H9 (cell line): ENCODE measurements around the gene ZNF576. TPM values are rescaled to one million over a fixed set of nuclear protein-coding genes. Genes with fewer than 3 reads are reported as not detected.

Experiments used
- DNase-seq: peaks from one replicate; pipeline ENCODE4 v3.0.0-alpha.2; 2017
- H2AFZ ChIP-seq: one replicate; pipeline ENCODE4 v1.6.1; 2013; ENCODE audit warnings: mild to moderate bottlenecking, low read length, control low read depth, moderate library complexity
- H2AK5ac ChIP-seq: 2 replicates; pipeline ENCODE4 v1.6.1; 2013; ENCODE audit warnings: low read length, control low read depth, mixed read lengths; ENCODE audit not compliant: insufficient read length
- H2BK120ac ChIP-seq: one replicate; pipeline ENCODE4 v1.6.1; 2013; ENCODE audit warnings: low read depth, mild to moderate bottlenecking, low read length, control low read depth, inconsistent platforms; ENCODE audit not compliant: poor library complexity, severe bottlenecking
- H2BK12ac ChIP-seq: 2 replicates; pipeline ENCODE4 v1.6.1; 2013; ENCODE audit warnings: low read length, control low read depth, mixed read lengths, low read depth; ENCODE audit not compliant: insufficient read length
- H2BK15ac ChIP-seq: 2 replicates; pipeline ENCODE4 v1.6.1; 2013; ENCODE audit warnings: low read depth, low read length, control low read depth
- H2BK20ac ChIP-seq: one replicate; pipeline ENCODE4 v1.6.1; 2013; ENCODE audit warnings: low read depth, mild to moderate bottlenecking, low read length, control low read depth, inconsistent platforms; ENCODE audit not compliant: poor library complexity, severe bottlenecking
- H2BK5ac ChIP-seq: 2 replicates; pipeline ENCODE4 v1.6.1; 2013; ENCODE audit warnings: low read length, control low read depth, mixed read lengths; ENCODE audit not compliant: insufficient read length
- H3K14ac ChIP-seq: 2 replicates; pipeline ENCODE4 v1.6.1; 2013; ENCODE audit warnings: low read length, control low read depth; ENCODE audit not compliant: insufficient read depth
- H3K18ac ChIP-seq: 2 replicates; pipeline ENCODE4 v1.6.1; 2013; ENCODE audit warnings: low read depth, mild to moderate bottlenecking, mixed read lengths, low read length, control low read depth; ENCODE audit not compliant: insufficient read length
- H3K23ac ChIP-seq: 2 replicates; pipeline ENCODE4 v1.6.1; 2013; ENCODE audit warnings: low read length, control low read depth, mixed read lengths, low read depth; ENCODE audit not compliant: insufficient read length
- H3K23me2 ChIP-seq: 2 replicates; pipeline ENCODE4 v1.6.1; 2013; ENCODE audit warnings: low read depth, mild to moderate bottlenecking, mixed read lengths, low read length, control low read depth; ENCODE audit not compliant: insufficient read length, poor library complexity, severe bottlenecking
- H3K27ac ChIP-seq: 2 replicates; pipeline ENCODE4 v1.5.1; 2013; ENCODE audit warnings: low read length, control low read depth, mixed read lengths, low read depth; ENCODE audit not compliant: insufficient read length
- H3K27me3 ChIP-seq: 2 replicates; pipeline ENCODE4 v1.6.1; 2013; ENCODE audit warnings: low read length, control low read depth, inconsistent platforms; ENCODE audit not compliant: insufficient read depth
- H3K4ac ChIP-seq: 2 replicates; pipeline ENCODE4 v1.6.1; 2013; ENCODE audit warnings: low read depth, mild to moderate bottlenecking, control low read depth, inconsistent platforms, low read length, moderate library complexity
- H3K4me1 ChIP-seq: 2 replicates; pipeline ENCODE4 v1.6.1; 2013; ENCODE audit warnings: low read length, control low read depth, inconsistent platforms; ENCODE audit not compliant: insufficient read depth
- H3K4me2 ChIP-seq: 2 replicates; pipeline ENCODE4 v1.6.1; 2013; ENCODE audit warnings: low read length, control low read depth, mixed read lengths; ENCODE audit not compliant: insufficient read length, insufficient read depth
- H3K56ac ChIP-seq: 2 replicates; pipeline ENCODE4 v1.6.1; 2013; ENCODE audit warnings: low read depth, mild to moderate bottlenecking, mixed read lengths, low read length, control low read depth; ENCODE audit not compliant: insufficient read length
- H3K79me1 ChIP-seq: 2 replicates; pipeline ENCODE4 v1.6.1; 2013; ENCODE audit warnings: low read depth, mild to moderate bottlenecking, moderate library complexity, low read length, control low read depth, inconsistent platforms; ENCODE audit not compliant: insufficient read depth, poor library complexity, severe bottlenecking
- H3K79me2 ChIP-seq: 2 replicates; pipeline ENCODE4 v1.6.1; 2013; ENCODE audit warnings: low read length, control low read depth, inconsistent platforms; ENCODE audit not compliant: insufficient read depth
- H3K9ac ChIP-seq: 2 replicates; pipeline ENCODE4 v1.6.1; 2013; ENCODE audit warnings: low read length, control low read depth, mixed read lengths; ENCODE audit not compliant: insufficient read length; ENCODE audit errors: extremely low read depth
- H3K9me3 ChIP-seq: one replicate; pipeline ENCODE4 v1.6.1; 2013; ENCODE audit warnings: low read depth, low read length, inconsistent platforms; ENCODE audit not compliant: control insufficient read depth
- H3T11ph ChIP-seq: one replicate; pipeline ENCODE4 v1.6.1; 2013; ENCODE audit warnings: mild to moderate bottlenecking, low read length, control low read depth, inconsistent platforms
- H4K20me1 ChIP-seq: one replicate; pipeline ENCODE4 v1.6.1; 2013; ENCODE audit not compliant: control insufficient read depth, insufficient read length, insufficient read depth
- H4K5ac ChIP-seq: 2 replicates; pipeline ENCODE4 v1.6.1; 2013; ENCODE audit warnings: low read depth, mild to moderate bottlenecking, mixed read lengths, low read length, control low read depth; ENCODE audit not compliant: insufficient read length
- H4K8ac ChIP-seq: replicated peaks from 2 replicates; pipeline ENCODE4 v1.6.1; 2013; ENCODE audit warnings: low read length, control low read depth, mixed read lengths, low read depth; ENCODE audit not compliant: insufficient read length
- H4K91ac ChIP-seq: 2 replicates; pipeline ENCODE4 v1.6.1; 2013; ENCODE audit warnings: low read depth, mild to moderate bottlenecking, moderate library complexity, mixed read lengths, low read length, control low read depth; ENCODE audit not compliant: insufficient read length
- H3K27ac Mint-ChIP-seq, 3 experiments: 2 replicates in 2 of 3; 3 replicates in 1 of 3; pipeline ENCODE4 v1.8.0; 2020 to 2021; ENCODE audit warnings: mixed read lengths in 3 of 3, mild to moderate bottlenecking in 1 of 3, moderate library complexity in 1 of 3
- H3K27me3 Mint-ChIP-seq: 2 replicates; pipeline ENCODE4 v1.8.0; 2021; ENCODE audit warnings: low read depth, mild to moderate bottlenecking, moderate library complexity, mixed read lengths
- H3K36me3 Mint-ChIP-seq, 3 experiments: 2 replicates in 2 of 3; 3 replicates in 1 of 3; pipeline ENCODE4 v1.8.0; 2020 to 2021; ENCODE audit warnings: low read depth in 3 of 3, mixed read lengths in 3 of 3; ENCODE audit not compliant: insufficient read depth in 1 of 3
- H3K4me1 Mint-ChIP-seq, 2 experiments: 2 replicates each; pipeline ENCODE4 v1.8.0; 2020; ENCODE audit warnings: mixed read lengths in 2 of 2
- H3K4me3 Mint-ChIP-seq, 2 experiments: 2 replicates in 1 of 2; 3 replicates in 1 of 2; pipeline ENCODE4 v1.8.0; 2020 to 2021; ENCODE audit warnings: mild to moderate bottlenecking in 2 of 2, mixed read lengths in 2 of 2, moderate library complexity in 1 of 2
- H3K9me3 Mint-ChIP-seq, 2 experiments: 2 replicates in 1 of 2; 3 replicates in 1 of 2; pipeline ENCODE4 v1.8.0; 2020; ENCODE audit warnings: mild to moderate bottlenecking in 2 of 2, mixed read lengths in 2 of 2, moderate library complexity in 1 of 2
- CTCF ChIP-seq: fragments of 200-600 bp; sonication (generic); conservative IDR thresholded peaks from 3 replicates; pipeline ENCODE4 v1.8.0; 2021; ENCODE audit warnings: antibody characterized with exemption, mild to moderate bottlenecking
- WGBS: extraction: QIAGEN DNeasy Blood & Tissue Kit; methylation state at CpG from one replicate; pipeline ENCODE4 v1.1.7; 2013; ENCODE audit warnings: missing lambda C conversion rate, low lambda C conversion rate, mixed read lengths; ENCODE audit not compliant: insufficient read length; ENCODE audit errors: extremely low coverage; 5-methylcytosine and 5-hydroxymethylcytosine counted together
- total RNA-seq: library from RNA; stranded (reverse); gene quantifications from 2 replicates; pipeline ENCODE4 v1.2.1, GENCODE V29; 2021

The ZNF576 gene
- total RNA-seq, 1 experiment from 2014 or later = 19.7 TPM

- Histone ChIP-seq H2AFZ (no peak overlapping the region), H2BK15ac (no peak overlapping the region), H3K9ac (no peak overlapping the region), H3K79me1 (no peaks in the 10 kb centered on the region), H3K9me3 (no peaks in the 10 kb centered on the region), H4K8ac (no peak overlapping the region), H3K4me1 (no peaks in the 10 kb centered on the region), H3K18ac (no peak overlapping the region), H3K14ac (no peak overlapping the region), H2BK12ac (no peak overlapping the region), H3K79me2 (no peaks in the 10 kb centered on the region), H2BK20ac (no peak overlapping the region), H4K20me1 (no peaks in the 10 kb centered on the region), H3K27me3 (no peaks in the 10 kb centered on the region), H2AK5ac (no peak overlapping the region), H2BK5ac (no peak overlapping the region), H3K4me2 (no peak overlapping the region), H3K4ac (no peak overlapping the region), H3K23me2 (no peaks in the 10 kb centered on the region), H3T11ph (no peak overlapping the region), H2BK120ac (no peak overlapping the region), H3K56ac (no peak overlapping the region), H4K5ac (no peak overlapping the region), H4K91ac (no peak overlapping the region), H3K23ac (no peak overlapping the region), H3K27ac (no peak overlapping the region)
- H3K9me3 Mint-ChIP-seq = no peaks in the 10 kb centered on the region
- peaks cover 6 to 34% (median 22%) of the 10 kb centered on the region in 3 experiments; a peak in 6 of 7 replicates for H3K36me3 Mint-ChIP-seq
- H3K4me3 Mint-ChIP-seq = no peak overlapping the region
- DNase-seq = no peak
- H3K4me1 Mint-ChIP-seq = no peaks in the 10 kb centered on the region
- no CpG with 5 or more reads among the region's 6 CpGs for WGBS
- H3K27ac Mint-ChIP-seq = peak overlapping the region in 1 of 3 experiments; percentile 56; a peak in 1 of 7 replicates
- no peak for TF ChIP-seq CTCF
- no peaks in the 10 kb centered on the region; the same call in 1 of the 2 replicates for H3K27me3 Mint-ChIP-seq
Observed at GRCh38 chr19:43562226-43562697, 34.1 kb upstream of the ZNF576 start.
